GM18520 (cell line): ENCODE results near the gene MYO16.
"Not testable (repeated sequence)": the region's sequence is repeated elsewhere in the genome, so short reads cannot be mapped to it uniquely, and the experiment has no call there.

Source experiments
- ATAC-seq: cut with Tn5 transposase; IDR thresholded peaks from one replicate; pipeline ENCODE4 v1.9.1; 2021; ENCODE audit not compliant: unreplicated experiment

Gene MYO16

GRCh38 chr13:108967371-108967770, 338.0 kb downstream of the MYO16 start:
- no peak for ATAC-seq

GRCh38 chr13:108968566-108968965, 339.2 kb downstream of the MYO16 start:
- ATAC-seq, result no peak

DNA sequence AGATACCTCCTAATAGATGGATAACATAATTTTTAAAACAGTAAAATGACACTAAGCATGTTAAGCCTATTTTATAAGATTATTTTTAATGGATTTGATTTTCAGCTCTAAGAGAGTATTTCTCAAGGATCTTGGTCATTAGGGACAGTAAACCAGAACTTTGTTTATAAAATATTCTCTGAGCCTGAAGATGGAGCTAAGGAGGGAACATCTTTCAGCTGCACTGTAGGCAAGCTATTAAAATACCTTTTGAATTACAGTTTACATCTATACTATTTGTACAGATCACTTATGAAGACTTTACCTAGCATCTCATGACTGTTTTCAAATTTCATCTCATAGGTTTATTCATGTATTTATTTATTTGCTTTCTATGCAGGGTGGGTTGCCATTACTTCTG, 345.3 kb downstream of the MYO16 start:
- no peak for ATAC-seq

GRCh38 chr13:108980237-108980636, 350.8 kb downstream of the MYO16 start:
- no peak for ATAC-seq

- no peak for ATAC-seq
Measured at GRCh38 chr13:108981407-108981806, 352.0 kb downstream of the MYO16 start.

- ATAC-seq, result no peak
Measured at GRCh38 chr13:108983273-108983672, 353.9 kb downstream of the MYO16 start.

- no peak for ATAC-seq
Measured at GRCh38 chr13:108984251-108984920, 355.0 kb downstream of the MYO16 start.

DNA sequence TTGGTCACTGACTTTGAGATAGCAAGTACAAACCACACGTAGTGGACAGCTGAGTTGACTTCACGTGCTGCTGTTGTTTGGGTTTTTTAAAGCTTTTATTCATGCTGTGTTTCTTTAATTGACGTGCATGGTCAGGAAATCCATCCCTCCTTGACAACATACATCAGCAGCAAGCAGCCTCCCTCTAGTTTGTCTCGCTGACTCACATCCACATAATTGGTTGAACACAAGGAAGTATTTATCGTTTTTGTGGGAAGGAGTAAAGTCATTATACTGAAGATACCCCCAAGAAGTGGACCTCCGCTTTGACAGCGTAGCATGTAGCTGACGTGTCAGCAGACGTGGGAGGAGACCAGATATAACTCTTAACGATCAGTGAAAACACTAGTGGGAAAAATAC, 355.8 kb downstream of the MYO16 start:
- ATAC-seq, result no peak

- ATAC-seq, result no peak
Measured at GRCh38 chr13:108987517-108987916, 358.1 kb downstream of the MYO16 start.

- ATAC-seq, result no peak
Measured at GRCh38 chr13:108987944-108988343, 358.5 kb downstream of the MYO16 start.

DNA sequence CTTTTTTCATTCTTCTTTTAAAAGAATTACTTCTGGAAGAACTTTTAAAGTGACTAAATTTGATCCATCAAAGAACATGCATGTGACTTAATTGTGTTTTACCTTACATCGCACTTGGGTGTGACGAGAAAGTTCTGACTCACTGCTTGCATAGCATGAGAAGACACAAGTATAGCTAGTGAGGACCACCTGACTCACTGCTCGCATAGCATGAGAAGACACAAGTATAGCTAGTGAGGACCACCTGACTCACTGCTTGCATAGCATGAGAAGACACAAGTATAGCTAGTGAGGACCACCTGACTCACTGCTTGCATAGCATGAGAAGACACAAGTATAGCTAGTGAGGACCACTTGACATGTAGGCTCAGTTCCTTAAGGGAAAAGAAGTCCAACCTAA, 362.0 kb downstream of the MYO16 start:
- not testable (repeated sequence) for ATAC-seq

DNA sequence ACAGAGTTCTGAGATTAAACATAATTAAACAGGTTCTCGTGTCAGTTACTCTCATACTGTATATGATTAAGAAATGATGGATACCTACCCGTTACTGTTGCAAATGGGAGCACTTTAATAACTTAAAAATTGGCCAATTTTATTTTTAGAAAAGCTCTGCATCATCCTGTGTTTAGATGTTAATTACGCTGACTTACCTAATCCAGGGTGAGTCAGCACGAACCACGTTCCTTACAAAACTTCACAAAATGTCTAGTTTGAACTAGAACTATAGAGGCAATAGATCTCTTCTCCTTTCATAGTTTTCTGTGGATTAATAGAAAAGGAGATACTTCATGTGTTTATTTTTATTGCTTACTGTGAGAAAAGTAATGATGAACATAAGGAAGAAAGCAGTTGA, 363.9 kb downstream of the MYO16 start:
- ATAC-seq, result no peak

DNA sequence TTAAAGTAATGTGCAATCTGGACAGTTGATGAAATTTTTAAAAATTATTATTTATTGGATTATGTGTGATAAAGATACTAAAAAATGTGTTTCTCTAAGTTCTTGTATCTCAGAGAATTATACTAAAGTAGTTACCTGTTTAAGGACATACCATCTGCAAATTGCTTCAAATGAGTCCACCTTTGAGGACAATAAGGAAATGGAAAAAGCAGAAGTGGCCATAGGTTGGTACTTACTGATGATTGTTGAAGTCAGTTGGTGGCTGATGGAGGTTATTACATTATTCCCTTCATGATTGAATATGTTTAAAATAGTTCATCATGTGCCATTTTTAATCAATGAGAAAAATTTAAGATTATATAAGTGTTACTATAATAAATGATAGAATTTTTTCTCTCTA, 367.0 kb downstream of the MYO16 start:
- no peak for ATAC-seq

DNA sequence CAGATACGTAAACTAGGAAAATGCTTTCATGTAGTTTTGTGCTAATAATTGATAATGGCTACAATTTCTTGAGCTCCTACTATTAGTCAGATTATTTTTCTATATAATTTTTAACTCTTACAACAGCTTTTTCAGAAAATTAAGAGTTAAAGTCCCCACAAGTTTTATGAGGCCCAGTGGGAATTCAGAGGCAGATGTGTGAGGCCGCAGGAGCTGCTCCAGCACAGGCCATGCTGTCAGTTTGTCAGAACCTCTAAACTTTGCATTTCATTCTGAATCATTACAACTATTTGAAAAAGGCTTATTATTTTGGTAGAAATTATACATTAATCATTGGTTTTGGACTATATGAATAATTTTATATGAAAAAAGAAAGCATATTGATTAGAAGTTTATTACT, 370.8 kb downstream of the MYO16 start:
- ATAC-seq, result no peak

- no peak for ATAC-seq
Measured at GRCh38 chr13:109002934-109003333, 373.5 kb downstream of the MYO16 start.

DNA sequence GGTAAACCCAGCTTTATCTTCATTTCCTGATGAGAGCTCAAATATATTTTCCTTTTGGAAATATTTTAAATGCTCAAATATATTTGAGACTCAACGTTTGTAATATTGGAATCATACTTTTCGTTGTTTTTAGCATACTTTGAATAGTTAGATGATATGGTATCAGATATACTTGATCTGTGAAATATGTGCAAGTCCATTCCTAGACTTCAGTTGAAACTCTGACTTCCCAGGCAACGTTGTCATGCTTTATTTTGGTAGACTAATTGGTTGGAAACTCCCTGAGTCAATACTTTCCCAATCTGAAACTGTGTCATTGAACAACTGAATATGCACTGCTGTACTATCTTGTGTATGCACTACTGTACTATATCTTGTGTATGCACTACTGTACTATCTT, 378.5 kb downstream of the MYO16 start:
- no peak for ATAC-seq

DNA sequence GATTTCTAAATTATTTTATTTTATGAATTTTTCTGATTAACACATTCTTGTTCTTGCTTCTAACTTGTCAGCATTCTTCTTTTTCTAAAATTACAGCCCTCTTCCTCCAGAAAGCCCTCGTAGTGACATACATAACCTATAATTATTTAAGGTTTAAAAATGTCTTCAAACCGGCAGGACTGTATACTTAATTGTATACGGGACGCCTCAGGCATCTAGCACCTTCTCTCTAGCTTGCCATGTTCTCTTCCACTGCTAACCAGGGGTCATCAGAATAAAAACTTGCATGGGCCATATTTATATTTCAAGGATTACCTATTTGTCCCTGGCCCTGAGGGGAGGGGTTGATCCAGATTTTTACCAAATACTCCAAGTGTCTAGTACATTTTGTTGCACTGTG, 380.3 kb downstream of the MYO16 start:
- no peak for ATAC-seq

GRCh38 chr13:109010912-109011311, 381.5 kb downstream of the MYO16 start:
- no peak for ATAC-seq

DNA sequence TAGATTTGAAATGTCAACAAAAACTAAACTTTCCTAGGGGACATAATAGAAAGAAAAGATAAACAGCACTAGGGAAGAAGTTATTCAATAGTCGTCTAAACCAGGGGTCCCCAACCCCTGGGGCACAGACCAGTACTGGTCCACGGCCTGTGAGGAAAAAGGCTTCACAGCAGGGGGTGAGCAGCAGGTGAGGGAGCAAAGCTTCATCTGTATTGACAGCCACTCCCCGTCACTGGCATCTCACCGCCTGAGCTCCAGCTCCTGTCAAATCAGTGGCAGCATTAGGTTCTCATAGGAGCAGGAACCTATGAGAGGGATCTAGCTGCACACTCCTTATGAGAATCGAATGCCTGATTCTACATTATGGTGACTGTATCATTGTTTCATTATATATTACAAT, 382.7 kb downstream of the MYO16 start:
- no peak for ATAC-seq

DNA sequence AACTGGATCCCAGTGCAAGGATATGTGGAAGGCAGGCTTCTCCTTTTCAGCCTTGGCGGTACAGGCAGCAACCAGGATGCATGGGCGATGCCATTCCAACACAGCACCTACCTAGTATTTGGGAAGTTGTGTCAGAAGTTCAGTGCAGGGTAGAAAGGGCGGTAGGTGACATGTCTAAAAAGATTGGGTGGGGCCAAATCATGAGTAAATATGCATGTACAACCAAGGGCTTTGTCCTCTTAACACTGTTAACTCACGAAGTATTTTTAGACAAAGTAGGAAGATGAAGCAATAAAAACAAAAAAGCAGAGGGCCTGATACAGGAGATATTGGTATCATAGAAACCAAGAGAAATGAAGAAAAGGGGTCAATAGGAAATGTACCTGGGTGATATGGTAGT, 392.1 kb downstream of the MYO16 start:
- ATAC-seq, result no peak

- ATAC-seq, result no peak
Measured at GRCh38 chr13:109024611-109025010, 395.2 kb downstream of the MYO16 start.

GRCh38 chr13:109026266-109026665, 396.9 kb downstream of the MYO16 start:
- no peak for ATAC-seq

- no peak for ATAC-seq
Measured at GRCh38 chr13:109028624-109029023, 399.2 kb downstream of the MYO16 start.
